Neural cell (in vitro differentiated cells): Measurements from ENCODE around the gene FCN2. TPM values are rescaled to one million over a fixed set of nuclear protein-coding genes. Genes with fewer than 3 reads are reported as not detected.

Experiments used
- H2AFZ ChIP-seq: fragments of 200-600, 300-800 bp; sonication (generic), shearing (Covaris generic); 2 replicates; pipeline ENCODE4 v1.6.0; 2014; ENCODE audit warnings: low read depth, mild to moderate bottlenecking, antibody characterized with exemption, low read length, moderate library complexity
- H3F3A ChIP-seq: fragments of 200-600 bp; shearing (Covaris generic); 2 replicates; pipeline ENCODE4 v1.6.1; 2016; ENCODE audit warnings: mild to moderate bottlenecking, moderate library complexity, mixed read lengths, antibody characterized with exemption, low read length; ENCODE audit not compliant: insufficient read depth, poor library complexity, severe bottlenecking
- H3K27ac ChIP-seq: fragments of 200-600, 300-800 bp; sonication (generic), shearing (Covaris generic); 2 replicates; pipeline ENCODE4 v1.5.1; 2014; ENCODE audit warnings: mild to moderate bottlenecking, low read length, moderate library complexity
- H3K27me3 ChIP-seq: fragments of 300-800, 200-600 bp; sonication (generic), shearing (Covaris generic); 2 replicates; pipeline ENCODE4 v1.6.0; 2014; ENCODE audit warnings: mild to moderate bottlenecking, low read depth, low read length, moderate library complexity; ENCODE audit not compliant: insufficient read depth
- H3K36me3 ChIP-seq: fragments of 300-800, 200-600 bp; sonication (generic), shearing (Covaris generic); 2 replicates; pipeline ENCODE4 v1.5.1; 2014; ENCODE audit warnings: mild to moderate bottlenecking, antibody characterized with exemption, low read length, moderate library complexity; ENCODE audit not compliant: insufficient read depth
- H3K4me2 ChIP-seq: fragments of 300-800, 200-600 bp; sonication (generic), shearing (Covaris generic); 2 replicates; pipeline ENCODE4 v1.6.0; 2014; ENCODE audit warnings: mild to moderate bottlenecking, low read length
- H3K4me3 ChIP-seq: fragments of 300-800, 200-600 bp; sonication (generic), shearing (Covaris generic); 2 replicates; pipeline ENCODE4 v1.5.1; 2014; ENCODE audit warnings: mild to moderate bottlenecking, low read length, moderate library complexity
- H3K79me2 ChIP-seq: fragments of 200-600 bp; shearing (Covaris generic); replicated peaks from 2 replicates; pipeline ENCODE4 v1.6.0; 2014; ENCODE audit warnings: mild to moderate bottlenecking, low read length, moderate library complexity; ENCODE audit not compliant: insufficient read depth
- H3K9ac ChIP-seq: fragments of 300-800, 200-600 bp; sonication (generic), shearing (Covaris generic); 2 replicates; pipeline ENCODE4 v1.6.1; 2016; ENCODE audit warnings: mild to moderate bottlenecking, low read length, mixed read lengths
- H3K9me2 ChIP-seq: fragments of 200-600 bp; shearing (Covaris generic); 2 replicates; pipeline ENCODE4 v1.6.1; 2016; ENCODE audit warnings: mild to moderate bottlenecking, low read length, mixed read lengths; ENCODE audit not compliant: insufficient read depth
- H3K9me3 ChIP-seq: fragments of 200-600, 300-800 bp; sonication (generic), shearing (Covaris generic); 2 replicates; pipeline ENCODE4 v1.6.1; 2016; ENCODE audit warnings: mild to moderate bottlenecking, mixed run types, low read length, moderate library complexity, mixed read lengths
- H4K20me1 ChIP-seq: fragments of 200-600 bp; shearing (Covaris generic); 2 replicates; pipeline ENCODE4 v1.6.1; 2016; ENCODE audit warnings: mild to moderate bottlenecking, mixed run types; ENCODE audit not compliant: insufficient read depth
- EP300 ChIP-seq: fragments of 450-650 bp; conservative IDR thresholded peaks from 2 replicates; pipeline ENCODE4 v1.6.1; 2014; ENCODE audit warnings: antibody characterized with exemption, mild to moderate bottlenecking, moderate library complexity; ENCODE audit not compliant: poor library complexity, severe bottlenecking
- EZH2 ChIP-seq: fragments of 200-600, 300-800 bp; shearing (Covaris generic), sonication (generic); IDR thresholded peaks from 2 replicates; pipeline ENCODE4 v1.6.1; 2014; ENCODE audit warnings: antibody characterized with exemption, low read length, borderline replicate concordance, mild to moderate bottlenecking; ENCODE audit not compliant: insufficient read depth, poor library complexity, severe bottlenecking
- MXI1 ChIP-seq: fragments of 450-650 bp; conservative IDR thresholded peaks from 2 replicates; pipeline ENCODE4 v1.6.1; 2014; ENCODE audit warnings: antibody characterized with exemption, mild to moderate bottlenecking; ENCODE audit not compliant: poor library complexity, severe bottlenecking
- POLR2AphosphoS5 ChIP-seq: IDR thresholded peaks from 2 replicates; pipeline ENCODE4 v1.6.1; 2012
- RAD21 ChIP-seq: fragments of 450-650 bp; conservative IDR thresholded peaks from 2 replicates; pipeline ENCODE4 v1.6.1; 2014; ENCODE audit warnings: antibody characterized with exemption, mild to moderate bottlenecking, moderate library complexity
- SMC3 ChIP-seq: fragments of 450-650 bp; conservative IDR thresholded peaks from 2 replicates; pipeline ENCODE4 v1.6.1; 2014; ENCODE audit warnings: antibody characterized with exemption, mild to moderate bottlenecking, moderate library complexity; ENCODE audit not compliant: poor library complexity
- TAF1 ChIP-seq: IDR thresholded peaks from 2 replicates; pipeline ENCODE4 v1.6.1; 2012; ENCODE audit warnings: low read depth
- polyA plus RNA-seq: library from polyadenylated mRNA; depleted of rRNA; stranded (reverse); fragments of >200 nt; gene quantifications from 2 replicates; pipeline ENCODE4 v1.2.3, GENCODE V29; 2014
- TF ChIP-seq, protein P1 (sequence below): fragments of 450-650 bp; IDR thresholded peaks from 2 replicates; pipeline ENCODE4 v1.5.1; 2014; ENCODE audit warnings: antibody characterized with exemption, mild to moderate bottlenecking, moderate library complexity; ENCODE audit not compliant: poor library complexity, severe bottlenecking
- TF ChIP-seq, protein P2 (sequence below): IDR thresholded peaks from 2 replicates; pipeline ENCODE4 v1.6.1; 2012; ENCODE audit warnings: borderline replicate concordance

Gene FCN2
- polyA plus RNA-seq, 1 donor from 2014 or later, result not detected

DNA sequence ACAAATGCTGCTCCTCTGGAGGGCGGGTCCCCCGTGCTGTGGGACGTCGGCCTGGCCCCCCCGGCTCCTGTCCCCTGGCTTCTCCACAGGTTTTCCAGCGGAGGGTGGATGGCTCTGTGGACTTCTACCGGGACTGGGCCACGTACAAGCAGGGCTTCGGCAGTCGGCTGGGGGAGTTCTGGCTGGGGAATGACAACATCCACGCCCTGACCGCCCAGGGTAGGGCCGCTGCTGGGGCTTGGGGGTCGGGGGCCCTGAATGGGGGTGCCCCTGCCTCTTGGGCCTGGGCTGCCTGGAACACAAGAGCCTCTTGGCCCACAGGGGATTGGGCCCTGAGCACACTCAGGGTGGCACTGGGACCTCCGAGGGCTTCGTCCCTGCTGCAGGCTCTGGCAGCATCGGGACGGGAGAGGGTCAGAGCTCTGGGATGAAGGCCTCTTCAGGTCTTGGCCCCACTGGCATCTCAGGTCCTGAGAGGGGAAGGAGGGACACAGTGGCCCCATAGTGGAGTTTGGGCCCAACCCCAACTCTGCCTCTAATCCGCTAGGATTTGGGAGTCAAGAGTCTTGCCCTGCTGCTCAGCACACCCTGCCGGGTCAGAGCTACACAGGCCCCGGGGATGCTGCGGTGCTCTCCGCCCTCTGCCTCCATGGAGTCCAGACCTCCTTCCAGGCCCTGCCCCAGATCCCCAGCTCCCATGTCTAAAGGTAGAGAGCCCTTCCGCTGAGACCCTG is 5.2 kb downstream of the FCN2 start:
- no peak overlapping the region for H3K4me3 ChIP-seq
- no peaks in the 10 kb centered on the region for H3K27me3 ChIP-seq
- no peak overlapping the region for H2AFZ ChIP-seq
- H3K79me2 ChIP-seq, result no peaks in the 10 kb centered on the region
- H3K9ac ChIP-seq, result no peak overlapping the region
- TF ChIP-seq, protein P1, sequence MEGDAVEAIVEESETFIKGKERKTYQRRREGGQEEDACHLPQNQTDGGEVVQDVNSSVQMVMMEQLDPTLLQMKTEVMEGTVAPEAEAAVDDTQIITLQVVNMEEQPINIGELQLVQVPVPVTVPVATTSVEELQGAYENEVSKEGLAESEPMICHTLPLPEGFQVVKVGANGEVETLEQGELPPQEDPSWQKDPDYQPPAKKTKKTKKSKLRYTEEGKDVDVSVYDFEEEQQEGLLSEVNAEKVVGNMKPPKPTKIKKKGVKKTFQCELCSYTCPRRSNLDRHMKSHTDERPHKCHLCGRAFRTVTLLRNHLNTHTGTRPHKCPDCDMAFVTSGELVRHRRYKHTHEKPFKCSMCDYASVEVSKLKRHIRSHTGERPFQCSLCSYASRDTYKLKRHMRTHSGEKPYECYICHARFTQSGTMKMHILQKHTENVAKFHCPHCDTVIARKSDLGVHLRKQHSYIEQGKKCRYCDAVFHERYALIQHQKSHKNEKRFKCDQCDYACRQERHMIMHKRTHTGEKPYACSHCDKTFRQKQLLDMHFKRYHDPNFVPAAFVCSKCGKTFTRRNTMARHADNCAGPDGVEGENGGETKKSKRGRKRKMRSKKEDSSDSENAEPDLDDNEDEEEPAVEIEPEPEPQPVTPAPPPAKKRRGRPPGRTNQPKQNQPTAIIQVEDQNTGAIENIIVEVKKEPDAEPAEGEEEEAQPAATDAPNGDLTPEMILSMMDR, result no peak
- TF ChIP-seq MXI1 (no peak), RAD21 (no peak), SMC3 (no peak), TAF1 (no peak), POLR2AphosphoS5 (no peak), EP300 (no peak), EZH2 (no peak)
- TF ChIP-seq, protein P2, sequence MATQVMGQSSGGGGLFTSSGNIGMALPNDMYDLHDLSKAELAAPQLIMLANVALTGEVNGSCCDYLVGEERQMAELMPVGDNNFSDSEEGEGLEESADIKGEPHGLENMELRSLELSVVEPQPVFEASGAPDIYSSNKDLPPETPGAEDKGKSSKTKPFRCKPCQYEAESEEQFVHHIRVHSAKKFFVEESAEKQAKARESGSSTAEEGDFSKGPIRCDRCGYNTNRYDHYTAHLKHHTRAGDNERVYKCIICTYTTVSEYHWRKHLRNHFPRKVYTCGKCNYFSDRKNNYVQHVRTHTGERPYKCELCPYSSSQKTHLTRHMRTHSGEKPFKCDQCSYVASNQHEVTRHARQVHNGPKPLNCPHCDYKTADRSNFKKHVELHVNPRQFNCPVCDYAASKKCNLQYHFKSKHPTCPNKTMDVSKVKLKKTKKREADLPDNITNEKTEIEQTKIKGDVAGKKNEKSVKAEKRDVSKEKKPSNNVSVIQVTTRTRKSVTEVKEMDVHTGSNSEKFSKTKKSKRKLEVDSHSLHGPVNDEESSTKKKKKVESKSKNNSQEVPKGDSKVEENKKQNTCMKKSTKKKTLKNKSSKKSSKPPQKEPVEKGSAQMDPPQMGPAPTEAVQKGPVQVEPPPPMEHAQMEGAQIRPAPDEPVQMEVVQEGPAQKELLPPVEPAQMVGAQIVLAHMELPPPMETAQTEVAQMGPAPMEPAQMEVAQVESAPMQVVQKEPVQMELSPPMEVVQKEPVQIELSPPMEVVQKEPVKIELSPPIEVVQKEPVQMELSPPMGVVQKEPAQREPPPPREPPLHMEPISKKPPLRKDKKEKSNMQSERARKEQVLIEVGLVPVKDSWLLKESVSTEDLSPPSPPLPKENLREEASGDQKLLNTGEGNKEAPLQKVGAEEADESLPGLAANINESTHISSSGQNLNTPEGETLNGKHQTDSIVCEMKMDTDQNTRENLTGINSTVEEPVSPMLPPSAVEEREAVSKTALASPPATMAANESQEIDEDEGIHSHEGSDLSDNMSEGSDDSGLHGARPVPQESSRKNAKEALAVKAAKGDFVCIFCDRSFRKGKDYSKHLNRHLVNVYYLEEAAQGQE, result no peak
- no peaks in the 10 kb centered on the region for H3K9me3 ChIP-seq
- no peaks in the 10 kb centered on the region for H3K9me2 ChIP-seq
- no peaks in the 10 kb centered on the region for H4K20me1 ChIP-seq
- H3K4me2 ChIP-seq, result no peak overlapping the region
- no peaks in the 10 kb centered on the region for H3F3A ChIP-seq
- no peak overlapping the region for H3K27ac ChIP-seq
- no peaks in the 10 kb centered on the region for H3K36me3 ChIP-seq

DNA sequence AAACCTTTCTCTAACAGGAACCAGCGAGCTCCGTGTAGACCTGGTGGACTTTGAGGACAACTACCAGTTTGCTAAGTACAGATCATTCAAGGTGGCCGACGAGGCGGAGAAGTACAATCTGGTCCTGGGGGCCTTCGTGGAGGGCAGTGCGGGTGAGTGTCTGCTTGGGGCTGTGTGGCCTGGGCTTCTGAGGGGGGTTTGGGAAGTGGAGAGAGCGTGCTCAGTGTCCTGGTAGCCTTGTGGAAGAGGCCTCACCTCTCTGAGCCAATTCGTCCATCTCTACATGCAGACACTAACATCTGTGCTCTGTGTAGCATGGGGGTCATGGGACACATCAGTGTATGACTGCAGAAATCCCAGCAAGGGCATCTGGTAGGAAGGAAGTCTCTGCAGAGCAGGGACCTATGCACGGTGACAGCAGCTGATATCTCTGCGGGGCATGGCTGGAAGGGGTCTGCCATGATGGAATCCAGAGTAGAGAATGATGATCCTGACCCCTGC is 5.9 kb downstream of the FCN2 start:
- H3K4me3 ChIP-seq, result no peak overlapping the region
- no peak overlapping the region for H3K27ac ChIP-seq
- H3K79me2 ChIP-seq, result no peaks in the 10 kb centered on the region
- H3F3A ChIP-seq, result no peaks in the 10 kb centered on the region
- no peaks in the 10 kb centered on the region for H3K9me3 ChIP-seq
- no peaks in the 10 kb centered on the region for H3K27me3 ChIP-seq
- TF ChIP-seq, protein P2, result no peak
- no peak for TF ChIP-seq RAD21
- no peak for TF ChIP-seq POLR2AphosphoS5
- no peak for TF ChIP-seq TAF1
- TF ChIP-seq, protein P1, result no peak
- TF ChIP-seq EZH2, result no peak
- TF ChIP-seq MXI1, result no peak
- no peak for TF ChIP-seq EP300
- no peak overlapping the region for H3K9ac ChIP-seq
- no peak overlapping the region for H3K4me2 ChIP-seq
- no peaks in the 10 kb centered on the region for H4K20me1 ChIP-seq
- no peaks in the 10 kb centered on the region for H3K9me2 ChIP-seq
- no peaks in the 10 kb centered on the region for H3K36me3 ChIP-seq
- H2AFZ ChIP-seq, result no peak overlapping the region
